Stimulated activated CD8-positive, alpha-beta memory T cell treated with anti-CD3 and anti-CD28 coated beads, Interleukin-7, amount 100 ng/mL, for 1 hour (primary cell): ENCODE data around the gene NOC2L.
A peak's percentile ranks its signal among the peaks of the same experiment; 100 is the strongest.

Source experiments
- DNase-seq, 2 donors: peaks; one replicate each; pipeline ENCODE4 v3.0.0-alpha.2; 2020; ENCODE audit warnings: low read depth in 2 of 2

The NOC2L gene

GRCh38 chr1:974687-975328 is 15.8 kb upstream of the NOC2L start:
- no peak for DNase-seq

- DNase-seq: no peak
Measured at GRCh38 chr1:974293-974640, 15.2 kb upstream of the NOC2L start.

GRCh38 chr1:973459-974292 is 14.6 kb upstream of the NOC2L start:
- no peak for DNase-seq

- no peak for DNase-seq
Measured at GRCh38 chr1:972726-973458, 13.8 kb upstream of the NOC2L start.

- DNase-seq: no peak
Measured at GRCh38 chr1:971751-972506, 12.9 kb upstream of the NOC2L start.

GRCh38 chr1:970973-971730 is 12.1 kb upstream of the NOC2L start:
- no peak for DNase-seq

- DNase-seq: no peak
Measured at GRCh38 chr1:970242-970972, 11.4 kb upstream of the NOC2L start.

GRCh38 chr1:969260-969855 is 10.3 kb upstream of the NOC2L start:
- no peak for DNase-seq

- DNase-seq: no peak
Measured at GRCh38 chr1:967466-968343, 8.6 kb upstream of the NOC2L start.

GRCh38 chr1:966704-967300 is 7.7 kb upstream of the NOC2L start:
- peak; percentile 58 to 76 for DNase-seq

- DNase-seq: no peak
Measured at GRCh38 chr1:966135-966703, 7.2 kb upstream of the NOC2L start, which contains the start of gene PLEKHN1. Gene PLEKHN1 (plus strand): TSS chr1:966482. CDS start chr1:966532, 50 bp downstream.

GRCh38 chr1:965526-966134 is 6.6 kb upstream of the NOC2L start:
- no peak for DNase-seq

- no peak for DNase-seq
Measured at GRCh38 chr1:964691-965525, 5.9 kb upstream of the NOC2L start.

- DNase-seq: no peak
Measured at GRCh38 chr1:963746-964525, 4.9 kb upstream of the NOC2L start.

GRCh38 chr1:963301-963651 is 4.2 kb upstream of the NOC2L start:
- DNase-seq: no peak
